ENCODE data around the gene NEDD4L.
"Not testable (repeated sequence)": the region's sequence is repeated elsewhere in the genome, so short reads cannot be mapped to it uniquely, and the experiment has no call there.

NEDD4L gene

GRCh38 chr18:58161659-58162058, 117.6 kb downstream of the NEDD4L start:
- no peak for DNase-seq

GRCh38 chr18:58162127-58162526, 118.1 kb downstream of the NEDD4L start:
- DNase-seq, result no peak

- no peak for DNase-seq
Observed at GRCh38 chr18:58163004-58163590, 119.1 kb downstream of the NEDD4L start.

GRCh38 chr18:58166278-58166844, 122.3 kb downstream of the NEDD4L start:
- no peak for DNase-seq

- DNase-seq, result no peak
Observed at GRCh38 chr18:58167073-58167472, 123.0 kb downstream of the NEDD4L start.

- no peak for DNase-seq
Observed at GRCh38 chr18:58168221-58168620, 124.2 kb downstream of the NEDD4L start.

GRCh38 chr18:58168993-58169392, 125.0 kb downstream of the NEDD4L start:
- no peak for DNase-seq

GRCh38 chr18:58169472-58169871, 125.4 kb downstream of the NEDD4L start:
- no peak for DNase-seq

GRCh38 chr18:58170036-58170435, 126.0 kb downstream of the NEDD4L start:
- DNase-seq, result not testable (repeated sequence)

GRCh38 chr18:58172031-58172430, 128.0 kb downstream of the NEDD4L start:
- no peak for DNase-seq

GRCh38 chr18:58174285-58174684, 130.3 kb downstream of the NEDD4L start:
- DNase-seq, result no peak

GRCh38 chr18:58175122-58175785, 131.2 kb downstream of the NEDD4L start:
- no peak for DNase-seq

- DNase-seq, result no peak
Observed at GRCh38 chr18:58175786-58176176, 131.8 kb downstream of the NEDD4L start.

- DNase-seq, result no peak
Observed at GRCh38 chr18:58177004-58177717, 133.1 kb downstream of the NEDD4L start.

- no peak for DNase-seq
Observed at GRCh38 chr18:58177896-58178470, 134.0 kb downstream of the NEDD4L start.

GRCh38 chr18:58178511-58178910, 134.5 kb downstream of the NEDD4L start:
- DNase-seq, result no peak

GRCh38 chr18:58180172-58180571, 136.1 kb downstream of the NEDD4L start:
- DNase-seq, result no peak

- DNase-seq, result peak; percentile 71
Observed at GRCh38 chr18:58180738-58181353, 136.8 kb downstream of the NEDD4L start.

GRCh38 chr18:58181988-58182387, 138.0 kb downstream of the NEDD4L start:
- DNase-seq, result no peak

GRCh38 chr18:58183226-58183625, 139.2 kb downstream of the NEDD4L start:
- DNase-seq, result no peak

- DNase-seq, result no peak
Observed at GRCh38 chr18:58186258-58186948, 142.4 kb downstream of the NEDD4L start.

GRCh38 chr18:58187674-58188073, 143.6 kb downstream of the NEDD4L start:
- no peak for DNase-seq
